HFFc6 (cell line): Measurements from ENCODE around the gene LAMA2. TPM values are rescaled to one million over a fixed set of nuclear protein-coding genes. Genes with fewer than 3 reads are reported as not detected.

Source experiments
- DNase-seq: peaks from one replicate; pipeline ENCODE4 v3.0.0-alpha.2; 2018
- H3K27ac Mint-ChIP-seq: 2 replicates; pipeline ENCODE4 v1.8.0; 2020; ENCODE audit warnings: mild to moderate bottlenecking, mixed read lengths
- H3K27me3 Mint-ChIP-seq: 2 replicates; pipeline ENCODE4 v1.8.0; 2021; ENCODE audit warnings: mild to moderate bottlenecking, moderate library complexity, mixed read lengths; ENCODE audit not compliant: insufficient read depth
- H3K36me3 Mint-ChIP-seq: 2 replicates; pipeline ENCODE4 v1.8.0; 2021; ENCODE audit warnings: low read depth, mixed read lengths
- H3K4me1 Mint-ChIP-seq: 2 replicates; pipeline ENCODE4 v1.8.0; 2020; ENCODE audit warnings: low read depth, mixed read lengths
- H3K4me3 Mint-ChIP-seq: 2 replicates; pipeline ENCODE4 v1.8.0; 2020; ENCODE audit warnings: mild to moderate bottlenecking, moderate library complexity, mixed read lengths
- H3K9me3 Mint-ChIP-seq: 2 replicates; pipeline ENCODE4 v1.8.0; 2020; ENCODE audit warnings: mild to moderate bottlenecking, mixed read lengths
- long read RNA-seq: library from polyadenylated mRNA; unstranded; transcript quantifications from one replicate; pipeline ENCODE4 v2.0.0, GENCODE V29; 2019
- total RNA-seq, 6 experiments: library from RNA; stranded (reverse); fragmentation: NEBNext Ultra II Directional; extraction: Animal tissue kit (Norgen Biotek cat#: 25700); gene quantifications; 2 replicates in 1 of 6; 3 replicates in 5 of 6; pipeline ENCODE4 v1.2.3, GENCODE V29; 2021
- TF ChIP-seq, protein P1 (sequence below): fragments of 200-600 bp; sonication (generic); IDR thresholded peaks from 2 replicates; pipeline ENCODE4 v1.5.0; 2021; ENCODE audit warnings: antibody characterized with exemption, mild to moderate bottlenecking

The LAMA2 gene
- 10 to 100 TPM in 4 of 6 experiments, 1 to 10 TPM in 2; 8.2 to 14.3 (median 10.5) TPM for total RNA-seq
- long read RNA-seq, partial matches to known transcripts = 2 of 3 reads
- long read RNA-seq, other reads (novel, unspliced or antisense) = 1 of 3 reads

GRCh38 chr6:128882991-128883611 lies at the start of gene LAMA2:
TSS of gene LAMA2 (plus strand) at chr6:128883138. CDS start at chr6:128883246, 108 bp downstream.
- DNase-seq = peak; percentile 64
- H3K9me3 Mint-ChIP-seq = no peaks in the 10 kb centered on the region
- TF ChIP-seq, protein P1, sequence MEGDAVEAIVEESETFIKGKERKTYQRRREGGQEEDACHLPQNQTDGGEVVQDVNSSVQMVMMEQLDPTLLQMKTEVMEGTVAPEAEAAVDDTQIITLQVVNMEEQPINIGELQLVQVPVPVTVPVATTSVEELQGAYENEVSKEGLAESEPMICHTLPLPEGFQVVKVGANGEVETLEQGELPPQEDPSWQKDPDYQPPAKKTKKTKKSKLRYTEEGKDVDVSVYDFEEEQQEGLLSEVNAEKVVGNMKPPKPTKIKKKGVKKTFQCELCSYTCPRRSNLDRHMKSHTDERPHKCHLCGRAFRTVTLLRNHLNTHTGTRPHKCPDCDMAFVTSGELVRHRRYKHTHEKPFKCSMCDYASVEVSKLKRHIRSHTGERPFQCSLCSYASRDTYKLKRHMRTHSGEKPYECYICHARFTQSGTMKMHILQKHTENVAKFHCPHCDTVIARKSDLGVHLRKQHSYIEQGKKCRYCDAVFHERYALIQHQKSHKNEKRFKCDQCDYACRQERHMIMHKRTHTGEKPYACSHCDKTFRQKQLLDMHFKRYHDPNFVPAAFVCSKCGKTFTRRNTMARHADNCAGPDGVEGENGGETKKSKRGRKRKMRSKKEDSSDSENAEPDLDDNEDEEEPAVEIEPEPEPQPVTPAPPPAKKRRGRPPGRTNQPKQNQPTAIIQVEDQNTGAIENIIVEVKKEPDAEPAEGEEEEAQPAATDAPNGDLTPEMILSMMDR = peak; percentile 42; the same call in 1 of the 2 replicates
- 0 out of 2 replicates have a peak, but pooled peaks cover 2% of the 10 kb centered on the region for H3K27me3 Mint-ChIP-seq
- H3K27ac Mint-ChIP-seq = peak within 1 kb of the TSS; percentile 92
- no peaks in the 10 kb centered on the region for H3K36me3 Mint-ChIP-seq
- H3K4me3 Mint-ChIP-seq = peak within 1 kb of the TSS; percentile 96
- peaks cover 44% of the 10 kb centered on the region for H3K4me1 Mint-ChIP-seq

DNA sequence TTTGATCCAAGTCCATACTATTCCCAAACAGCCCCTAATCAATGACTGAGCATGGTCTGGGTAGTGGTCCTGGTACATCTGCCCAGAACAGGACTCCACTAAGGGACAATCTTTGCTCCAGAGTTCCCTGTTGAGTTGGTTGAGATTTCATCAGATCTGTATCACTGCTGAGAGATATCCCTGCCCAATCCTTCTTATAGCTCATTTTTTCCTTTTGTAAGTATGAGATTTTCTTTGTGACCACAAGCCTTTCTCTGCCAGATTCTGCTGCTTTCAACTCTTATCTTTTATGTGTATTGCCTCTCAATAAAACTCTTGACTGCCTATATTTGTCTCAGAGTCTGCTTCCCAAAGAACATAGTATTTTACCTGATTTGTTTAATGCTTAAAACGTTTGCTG lies 46.2 kb upstream of the LAMA2 start:
- TF ChIP-seq, protein P1 = no peak
- H3K4me3 Mint-ChIP-seq = no peak overlapping the region
- peaks cover 9% of the 10 kb centered on the region; the same call in 1 of the 2 replicates for H3K9me3 Mint-ChIP-seq
- no peaks in the 10 kb centered on the region; the same call in 1 of the 2 replicates for H3K36me3 Mint-ChIP-seq
- H3K4me1 Mint-ChIP-seq = no peaks in the 10 kb centered on the region
- no peak overlapping the region for H3K27ac Mint-ChIP-seq
- peaks cover 5% of the 10 kb centered on the region for H3K27me3 Mint-ChIP-seq
- no peak for DNase-seq

- H3K27ac Mint-ChIP-seq = no peak overlapping the region
- H3K36me3 Mint-ChIP-seq = no peaks in the 10 kb centered on the region
- H3K9me3 Mint-ChIP-seq = no peaks in the 10 kb centered on the region
- TF ChIP-seq, protein P1 = no peak
- H3K27me3 Mint-ChIP-seq = no peaks in the 10 kb centered on the region; the same call in 1 of the 2 replicates
- no peak for DNase-seq
- no peak overlapping the region for H3K4me3 Mint-ChIP-seq
- H3K4me1 Mint-ChIP-seq = no peaks in the 10 kb centered on the region
Measured at GRCh38 chr6:128841518-128841917, 41.4 kb upstream of the LAMA2 start.

- H3K9me3 Mint-ChIP-seq = no peaks in the 10 kb centered on the region
- H3K36me3 Mint-ChIP-seq = no peaks in the 10 kb centered on the region
- H3K4me1 Mint-ChIP-seq = no peaks in the 10 kb centered on the region
- H3K27ac Mint-ChIP-seq = no peak overlapping the region
- no peaks in the 10 kb centered on the region; the same call in 1 of the 2 replicates for H3K27me3 Mint-ChIP-seq
- no peak for DNase-seq
- no peak overlapping the region for H3K4me3 Mint-ChIP-seq
- TF ChIP-seq, protein P1 = no peak
Measured at GRCh38 chr6:128844598-128844997, 38.3 kb upstream of the LAMA2 start.

DNA sequence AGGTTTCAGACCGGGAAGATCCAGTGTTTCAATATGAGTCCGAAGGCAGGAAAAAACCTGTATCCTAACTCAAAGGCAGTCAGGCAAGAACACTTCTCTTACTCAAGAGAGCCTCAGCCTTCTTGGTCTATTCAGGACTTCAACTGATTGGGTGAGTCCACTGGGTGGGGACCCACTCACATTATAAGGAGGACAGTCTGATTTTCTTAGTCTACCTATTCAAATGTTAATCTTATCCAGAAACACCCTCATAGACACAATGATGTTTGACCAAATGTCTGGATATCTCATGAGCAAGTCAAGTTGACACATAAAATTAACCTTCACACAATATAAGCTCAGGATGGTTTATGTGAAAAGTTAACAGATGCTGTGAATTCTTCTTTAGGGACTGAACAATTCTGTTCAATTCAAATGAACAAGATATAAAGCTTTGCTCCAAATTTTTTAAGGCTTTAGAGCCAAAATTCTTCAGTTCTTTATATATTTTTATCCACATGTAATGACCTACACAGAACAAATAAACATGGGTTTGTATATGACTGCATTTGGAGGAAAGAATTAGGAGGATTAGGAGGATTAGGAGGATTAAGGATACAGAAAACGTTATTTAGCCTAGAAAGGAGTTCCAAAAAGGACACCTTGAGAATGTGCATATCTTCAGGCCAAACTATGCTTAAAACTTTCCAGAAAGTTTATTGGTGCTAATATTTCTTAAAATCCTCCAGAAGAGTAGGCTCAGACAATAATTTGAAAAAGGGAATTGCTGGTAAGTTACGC lies 35.3 kb upstream of the LAMA2 start:
- Mint-ChIP-seq H3K36me3 (no peaks in the 10 kb centered on the region), H3K27ac (no peak overlapping the region), H3K27me3 (no peaks in the 10 kb centered on the region; the same call in 1 of the 2 replicates), H3K9me3 (no peaks in the 10 kb centered on the region), H3K4me1 (no peaks in the 10 kb centered on the region), H3K4me3 (no peak overlapping the region)
- DNase-seq = no peak
- TF ChIP-seq, protein P1 = no peak
